Smooth muscle cell of the brain vasculature (primary cell): ENCODE measurements around the gene MMS19.
"Not testable (repeated sequence)": the region's sequence is repeated elsewhere in the genome, so short reads cannot be mapped to it uniquely, and the experiment has no call there.

ENCODE experiments used
- DNase-seq: peaks from one replicate; pipeline ENCODE4 v3.0.0-alpha.2; 2012; ENCODE audit warnings: low read depth, low spot score

Gene MMS19

DNA sequence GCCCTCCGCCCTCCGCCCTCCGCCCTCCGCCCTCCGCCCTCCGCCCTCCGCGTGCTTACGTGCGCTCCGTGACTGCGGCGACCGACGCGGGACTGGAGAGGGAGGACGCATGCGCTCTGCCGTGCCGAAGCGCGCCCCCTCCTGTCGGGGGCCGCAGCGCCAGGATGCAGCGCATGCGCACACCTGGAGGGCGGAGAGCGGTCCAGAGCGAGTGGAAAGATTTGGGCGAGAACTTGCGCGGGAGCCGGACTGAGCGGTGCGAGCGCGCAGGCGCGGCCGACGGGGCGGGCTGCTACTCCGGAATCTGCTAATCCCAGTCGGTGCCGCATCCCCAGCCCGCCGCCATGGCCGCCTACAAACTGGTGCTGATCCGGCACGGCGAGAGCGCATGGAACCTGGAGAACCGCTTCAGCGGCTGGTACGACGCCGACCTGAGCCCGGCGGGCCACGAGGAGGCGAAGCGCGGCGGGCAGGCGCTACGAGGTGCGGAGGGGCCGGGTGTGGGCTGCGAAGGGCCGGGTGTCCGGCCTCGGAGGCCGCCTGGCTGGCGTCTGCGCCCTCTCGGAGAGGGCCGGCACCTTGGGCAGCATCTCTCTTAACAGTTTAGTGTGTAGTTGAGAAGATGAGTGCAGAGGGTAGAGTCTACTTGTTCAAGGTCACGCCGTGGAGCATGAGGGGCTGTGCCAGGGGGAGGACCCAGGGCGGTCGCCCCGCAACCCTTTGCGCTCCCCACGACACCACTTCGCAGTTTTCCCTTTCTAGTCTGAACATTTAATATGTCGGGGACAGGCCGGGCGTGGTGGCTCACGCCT, 72.1 kb downstream of the MMS19 start, which contains the start of gene PGAM1:
Gene PGAM1 (plus strand): TSS at position 228 of the 812 bp plus-strand sequence. CDS start 117 bp downstream, at position 345.
- peak; percentile 89 for DNase-seq

DNA sequence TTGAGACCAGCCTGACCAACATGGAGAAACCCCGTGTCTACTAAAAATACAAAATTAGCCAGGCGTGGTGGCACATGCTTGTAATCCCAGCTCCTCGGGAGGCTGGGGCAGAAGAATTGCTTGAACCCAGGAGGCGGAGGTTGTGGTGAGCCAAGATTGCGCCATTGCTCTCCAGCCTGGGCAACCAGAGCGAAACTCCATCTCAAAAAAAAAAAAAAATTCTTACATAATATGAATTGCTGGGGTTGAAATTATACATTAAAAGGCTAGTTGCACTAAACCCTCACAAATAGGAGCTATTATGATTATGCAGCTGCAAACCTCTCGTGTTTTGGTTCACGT, 74.5 kb downstream of the MMS19 start:
- not testable (repeated sequence) for DNase-seq

DNA sequence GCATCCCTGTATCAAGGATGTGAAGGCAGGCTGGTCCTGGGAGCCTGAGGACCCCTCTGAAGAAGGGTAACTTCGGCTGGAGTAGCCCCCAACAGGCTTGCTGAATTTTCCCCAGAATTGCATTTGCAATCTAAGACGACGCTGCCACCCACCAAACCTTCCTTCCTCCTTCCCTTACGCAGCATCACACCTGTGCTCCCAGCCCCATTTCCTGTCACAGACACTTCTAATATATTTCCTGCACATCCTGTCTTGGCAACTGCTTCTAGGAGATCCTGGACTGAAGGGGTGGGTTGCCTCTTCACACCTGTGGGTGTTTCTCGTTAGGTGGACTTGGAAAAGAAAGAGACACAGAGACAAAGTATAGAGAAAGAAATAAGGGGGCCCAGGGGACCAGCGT, 81.7 kb downstream of the MMS19 start:
- DNase-seq = no peak

DNA sequence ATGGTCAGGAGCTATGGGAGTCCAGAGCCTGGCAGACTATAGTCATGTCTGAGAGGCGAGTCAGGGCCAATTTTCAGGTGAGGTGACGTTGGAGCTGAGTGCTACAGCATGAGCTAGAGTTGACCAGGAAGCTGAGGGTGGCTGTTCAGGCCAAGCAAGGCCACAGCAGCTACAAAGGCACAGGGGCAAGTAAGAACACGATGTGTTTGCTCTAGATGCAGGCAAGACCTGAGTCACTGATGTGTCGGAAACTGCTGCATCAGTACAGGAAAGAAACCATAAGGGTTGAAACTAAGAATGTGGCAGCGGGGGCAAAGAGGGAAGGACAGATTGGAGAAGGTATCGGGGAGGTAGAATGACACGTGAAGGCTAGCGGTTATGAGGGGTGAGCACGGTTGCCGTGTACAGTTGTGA, 85.3 kb downstream of the MMS19 start:
- DNase-seq = no peak

GRCh38 chr10:97411406-97411805, 86.8 kb downstream of the MMS19 start:
- DNase-seq = no peak

DNA sequence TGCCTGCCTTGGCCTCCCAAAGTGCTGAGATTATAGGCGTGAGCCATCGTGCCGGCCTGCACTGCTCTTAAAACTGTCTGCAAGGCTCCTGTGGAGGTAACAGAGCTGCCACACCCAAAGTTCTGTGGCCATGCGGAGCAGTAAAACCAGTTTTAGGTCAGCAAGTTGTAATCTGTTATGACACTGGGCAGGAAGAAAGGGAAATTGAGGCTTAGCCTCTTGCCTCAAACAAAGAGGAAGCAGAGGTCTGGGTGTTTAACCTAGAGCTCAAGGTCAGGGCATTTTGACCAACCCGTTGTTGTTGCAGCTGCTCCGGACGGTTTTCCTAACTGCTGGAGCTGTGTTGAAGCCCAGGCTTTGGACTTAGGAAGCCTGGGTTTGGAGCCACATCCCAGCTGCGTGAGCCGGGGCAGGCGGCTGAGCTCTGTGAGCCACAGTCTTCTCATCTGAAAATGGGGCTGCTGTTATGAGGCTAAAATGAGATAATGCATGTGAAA, 89.7 kb downstream of the MMS19 start:
- DNase-seq = no peak
